GM12878 (cell line): Measurements from ENCODE around the gene OXER1. TPM values are rescaled to one million over a fixed set of nuclear protein-coding genes. Genes with fewer than 3 reads are reported as not detected.

ENCODE experiments used
- ATAC-seq: fragments of 200-7000 bp; cut with Tn5 transposase; 3 replicates; pipeline ENCODE4 v1.9.1; 2020; ENCODE audit warnings: mild to moderate bottlenecking, moderate library complexity
- BruUV-seq: library from RNA; stranded (reverse); fragments of 400-500 nt; replicated peaks from 2 replicates; lab custom pipeline; 2021; lab: Mats Ljungman, UMichigan
- CTCF ChIA-PET: fragments of 300-600 bp; sonication (Branson Sonifier 250); formaldehyde crosslinking; extraction: SDS; loops from one replicate; lab custom pipeline; 2021; ENCODE audit warnings: inconsistent platforms; lab: Yijun Ruan, JAX
- POLR2A ChIA-PET: fragments of 350-600 bp; formaldehyde crosslinking; extraction: SDS; loops from one replicate; lab custom pipeline; 2021; ENCODE audit warnings: inconsistent platforms; lab: Charles Lee
- RAD21 ChIA-PET: fragments of 300-600 bp; sonication (Branson Sonifier 250); formaldehyde crosslinking; loops from one replicate; lab custom pipeline; 2023; ENCODE audit warnings: antibody characterized with exemption; ENCODE audit not compliant: unreplicated experiment; lab: Charles Lee
- SMC1A ChIA-PET: fragments of 300-600 bp; sonication (Branson Sonifier 250); formaldehyde crosslinking; loops from one replicate; lab custom pipeline; 2023; ENCODE audit not compliant: unreplicated experiment, uncharacterized antibody; lab: Charles Lee
- DNase-seq: peaks from one replicate; pipeline ENCODE4 v3.0.0-alpha.2; 2011; ENCODE audit warnings: low read depth, low spot score
- FAIRE-seq: peaks from 3 replicates; lab custom pipeline; 2011; peaks lifted over from hg19 to GRCh38; lab: Jason Lieb, UNC
- H2AFZ ChIP-seq: 2 replicates; pipeline ENCODE4 v1.6.0; 2011; ENCODE audit warnings: low read depth, low read length, control low read depth; ENCODE audit not compliant: control insufficient read depth
- H3K27ac ChIP-seq: 2 replicates; pipeline ENCODE4 v1.5.1; 2011; ENCODE audit warnings: control low read depth; ENCODE audit not compliant: control insufficient read depth, insufficient read depth
- H3K27me3 ChIP-seq, 2 experiments: replicated peaks in 1 of 2; 2 replicates each; pipeline versions ENCODE4 v1.6.0 to v1.6.1; 2011; ENCODE audit warnings: low read length in 1 of 2; ENCODE audit not compliant: control insufficient read depth in 2 of 2, insufficient read depth in 2 of 2
- H3K36me3 ChIP-seq, 2 experiments: 2 replicates each; pipeline ENCODE4 v1.5.1; 2011; ENCODE audit warnings: low read length in 1 of 2; ENCODE audit not compliant: control insufficient read depth in 2 of 2, insufficient read depth in 2 of 2
- H3K4me1 ChIP-seq: 2 replicates; pipeline ENCODE4 v1.6.1; 2011; ENCODE audit warnings: mild to moderate bottlenecking, low read length, moderate library complexity, mixed read lengths; ENCODE audit not compliant: control insufficient read depth, insufficient read depth
- H3K4me2 ChIP-seq: 2 replicates; pipeline ENCODE4 v1.6.0; 2011; ENCODE audit warnings: control low read depth; ENCODE audit not compliant: control insufficient read depth, insufficient read depth
- H3K4me3 ChIP-seq: fragments of 200-600 bp; sonication (generic); 2 replicates; pipeline ENCODE4 v1.5.1; 2016
- H3K79me2 ChIP-seq: 2 replicates; pipeline ENCODE4 v1.6.0; 2011; ENCODE audit warnings: low read length; ENCODE audit not compliant: control insufficient read depth, insufficient read depth
- H3K9ac ChIP-seq: 2 replicates; pipeline ENCODE4 v1.8.0; 2011; ENCODE audit warnings: low read length, control low read depth, mixed read lengths; ENCODE audit not compliant: control insufficient read depth, insufficient read depth
- H3K9me3 ChIP-seq: replicated peaks from 3 replicates; pipeline ENCODE4 v1.5.1; 2011; ENCODE audit warnings: mild to moderate bottlenecking, low read length; ENCODE audit not compliant: control insufficient read depth, insufficient read depth
- H4K20me1 ChIP-seq: 2 replicates; pipeline ENCODE4 v1.6.0; 2011; ENCODE audit not compliant: control insufficient read depth, insufficient read depth
- CBFB ChIP-seq: IDR thresholded peaks from 2 replicates; pipeline ENCODE4 v1.6.1; 2016; ENCODE audit warnings: antibody characterized with exemption, low read depth
- CBX5 ChIP-seq: sonication (generic); IDR thresholded peaks from 2 replicates; pipeline ENCODE4 v1.6.1; 2016; ENCODE audit warnings: low read depth, moderate library complexity, mild to moderate bottlenecking, inconsistent platforms
- GABPA ChIP-seq: IDR thresholded peaks from 2 replicates; pipeline ENCODE4 v1.6.1; 2014; ENCODE audit warnings: antibody characterized with exemption, low read depth, mild to moderate bottlenecking, inconsistent platforms
- HDGF ChIP-seq: fragments of 450-650 bp; IDR thresholded peaks from 2 replicates; pipeline ENCODE4 v1.6.1; 2016; ENCODE audit warnings: antibody characterized with exemption
- JUNB ChIP-seq: IDR thresholded peaks from 2 replicates; pipeline ENCODE4 v1.6.1; 2016; ENCODE audit warnings: antibody characterized with exemption, mild to moderate bottlenecking
- NFYA ChIP-seq: IDR thresholded peaks from 2 replicates; pipeline ENCODE4 v1.6.1; 2011; ENCODE audit warnings: low read depth, mild to moderate bottlenecking, low read length, improper control_type of control experiment, borderline replicate concordance
- NR2C2 ChIP-seq: IDR thresholded peaks from 2 replicates; pipeline ENCODE4 v1.6.1; 2011; ENCODE audit warnings: borderline replicate concordance, low read depth; ENCODE audit not compliant: control insufficient read depth, insufficient read length
- PML ChIP-seq: IDR thresholded peaks from 2 replicates; pipeline ENCODE4 v1.6.1; 2012; ENCODE audit warnings: low read length, inconsistent platforms
- SUPT20H ChIP-seq: IDR thresholded peaks from 2 replicates; pipeline ENCODE4 v1.6.1; 2011; ENCODE audit warnings: low read depth, mild to moderate bottlenecking, low read length, moderate library complexity, borderline replicate concordance; ENCODE audit not compliant: control insufficient read depth
- ZBED1 ChIP-seq: IDR thresholded peaks from 2 replicates; pipeline ENCODE4 v1.6.1; 2016; ENCODE audit warnings: borderline replicate concordance
- WGBS: methylation state at CpG from one replicate; pipeline ENCODE4 v1.1.6; 2016; ENCODE audit warnings: low lambda C conversion rate; ENCODE audit not compliant: insufficient replicate concordance, insufficient coverage; ENCODE audit errors: missing lambda C conversion rate; 5-methylcytosine and 5-hydroxymethylcytosine counted together
- in situ Hi-C: fragments of 300-500 bp; cut with MboI; formaldehyde crosslinking; loops from 9 replicates; pipeline ENCODE4 v1.14.3; 2018; ENCODE audit warnings: mixed read lengths
- intact Hi-C: fragments of 100-400 bp; cut with micrococcal nuclease; formaldehyde crosslinking; loops from one replicate; pipeline ENCODE4 v1.14.2; 2022; ENCODE audit not compliant: unreplicated experiment
- polyA plus RNA-seq, 11 experiments: library from polyadenylated mRNA; depleted of rRNA in 4 of 11; unstranded in 6 of 11; stranded (reverse) in 5 of 11; fragments of >200 nt; fragmentation: Nextera tagmentation in 4 of 11; fragmentation: Illumina TruSeq in 1 of 11; extraction: Ambion mirVana in 4 of 11; extraction: Trizol in 1 of 11; gene quantifications; 1 replicate in 1 of 11; 2 replicates in 10 of 11; pipeline versions ENCODE4 v1.2.1 to v1.2.3, GENCODE V29; 2011 to 2016; ENCODE audit warnings: inconsistent platforms in 2 of 11, missing spikeins in 2 of 11, low read depth in 1 of 11
- total RNA-seq, 4 experiments: library from RNA; depleted of rRNA in 3 of 4; stranded (reverse); fragments of >200 nt in 3 of 4; fragmentation: Illumina TruSeq in 1 of 4; extraction: Trizol in 1 of 4; gene quantifications; 2 replicates each; pipeline versions ENCODE4 v1.2.1 to v1.2.3, GENCODE V29; 2013 to 2021
- TF ChIP-seq, protein P1 (sequence below): IDR thresholded peaks from 2 replicates; pipeline ENCODE4 v1.6.1; 2011; ENCODE audit warnings: low read depth, low read length, improper control_type of control experiment, borderline replicate concordance
- TF ChIP-seq, protein P2 (sequence below), 3 experiments: IDR thresholded peaks in 2 of 3; conservative IDR thresholded peaks in 1 of 3; 2 replicates each; pipeline ENCODE4 v1.5.1; 2011; ENCODE audit warnings: low read depth in 3 of 3, low read length in 3 of 3, mild to moderate bottlenecking in 3 of 3, control low read depth in 2 of 3, moderate library complexity in 2 of 3, inconsistent platforms in 1 of 3, mixed read lengths in 1 of 3; ENCODE audit not compliant: control insufficient read depth in 2 of 3, insufficient read depth in 1 of 3; ENCODE audit errors: extremely low read depth in 1 of 3
- TF ChIP-seq, protein P3 (sequence below): fragments of 450-650 bp; IDR thresholded peaks from 2 replicates; pipeline ENCODE4 v1.6.1; 2017; ENCODE audit warnings: borderline replicate concordance
- TF ChIP-seq, protein P4 (sequence below): IDR thresholded peaks from 2 replicates; pipeline ENCODE4 v1.6.1; 2011; ENCODE audit warnings: borderline replicate concordance, low read depth, mild to moderate bottlenecking, moderate library complexity, low read length; ENCODE audit not compliant: insufficient read depth, poor library complexity, severe bottlenecking

Gene OXER1
- total and polyA plus RNA-seq, 10 of the 15 experiments (the other 5 are each of a cell fraction or from before 2014, with no cell fraction given) = 0.11 to 8.6 (median 3.3) TPM

DNA sequence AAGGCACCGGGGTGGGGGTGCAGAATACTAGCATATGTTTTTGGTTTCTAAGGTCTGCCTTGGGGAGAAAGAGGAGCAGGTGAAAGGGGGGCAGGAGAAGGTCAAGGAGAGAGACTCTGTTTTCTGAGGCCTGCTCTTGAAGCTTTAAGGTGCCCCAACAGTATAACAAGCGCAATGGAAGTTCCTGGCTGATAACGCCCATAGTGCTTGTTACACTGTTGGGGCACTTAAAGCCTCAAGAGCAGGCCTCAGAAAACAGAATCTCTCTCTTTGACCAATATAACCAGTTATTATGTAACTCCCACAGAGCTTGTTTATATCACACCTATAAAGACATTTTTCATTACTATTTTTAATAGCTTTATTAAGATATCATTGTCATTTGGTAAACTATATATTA lies 16.5 kb downstream of the OXER1 start:
- FAIRE-seq (no peak), ATAC-seq (no peak), DNase-seq (no peak)
- no peaks in the 10 kb centered on the region for H3K27me3 ChIP-seq
- H3K79me2 ChIP-seq = no peaks in the 10 kb centered on the region
- H2AFZ ChIP-seq = no peak overlapping the region
- ChIA-PET SMC1A (no interaction called here), CTCF (no interaction called here), POLR2A (no interaction called here), RAD21 (no interaction called here)
- H3K9ac ChIP-seq = no peak overlapping the region
- H3K4me2 ChIP-seq = no peak overlapping the region
- intact Hi-C loops = no loop called here
- no peaks in the 10 kb centered on the region for H4K20me1 ChIP-seq
- H3K9me3 ChIP-seq = no peaks in the 10 kb centered on the region
- in situ Hi-C loops = no loop called here
- no peak overlapping the region for H3K4me3 ChIP-seq
- no peaks in the 10 kb centered on the region for H3K36me3 ChIP-seq
- BruUV-seq = no TSS peak
- peaks cover 20% of the 10 kb centered on the region for H3K4me1 ChIP-seq
- no peak overlapping the region for H3K27ac ChIP-seq
- TF ChIP-seq, protein P1, sequence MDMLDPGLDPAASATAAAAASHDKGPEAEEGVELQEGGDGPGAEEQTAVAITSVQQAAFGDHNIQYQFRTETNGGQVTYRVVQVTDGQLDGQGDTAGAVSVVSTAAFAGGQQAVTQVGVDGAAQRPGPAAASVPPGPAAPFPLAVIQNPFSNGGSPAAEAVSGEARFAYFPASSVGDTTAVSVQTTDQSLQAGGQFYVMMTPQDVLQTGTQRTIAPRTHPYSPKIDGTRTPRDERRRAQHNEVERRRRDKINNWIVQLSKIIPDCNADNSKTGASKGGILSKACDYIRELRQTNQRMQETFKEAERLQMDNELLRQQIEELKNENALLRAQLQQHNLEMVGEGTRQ = no peak
- TF ChIP-seq, protein P2, sequence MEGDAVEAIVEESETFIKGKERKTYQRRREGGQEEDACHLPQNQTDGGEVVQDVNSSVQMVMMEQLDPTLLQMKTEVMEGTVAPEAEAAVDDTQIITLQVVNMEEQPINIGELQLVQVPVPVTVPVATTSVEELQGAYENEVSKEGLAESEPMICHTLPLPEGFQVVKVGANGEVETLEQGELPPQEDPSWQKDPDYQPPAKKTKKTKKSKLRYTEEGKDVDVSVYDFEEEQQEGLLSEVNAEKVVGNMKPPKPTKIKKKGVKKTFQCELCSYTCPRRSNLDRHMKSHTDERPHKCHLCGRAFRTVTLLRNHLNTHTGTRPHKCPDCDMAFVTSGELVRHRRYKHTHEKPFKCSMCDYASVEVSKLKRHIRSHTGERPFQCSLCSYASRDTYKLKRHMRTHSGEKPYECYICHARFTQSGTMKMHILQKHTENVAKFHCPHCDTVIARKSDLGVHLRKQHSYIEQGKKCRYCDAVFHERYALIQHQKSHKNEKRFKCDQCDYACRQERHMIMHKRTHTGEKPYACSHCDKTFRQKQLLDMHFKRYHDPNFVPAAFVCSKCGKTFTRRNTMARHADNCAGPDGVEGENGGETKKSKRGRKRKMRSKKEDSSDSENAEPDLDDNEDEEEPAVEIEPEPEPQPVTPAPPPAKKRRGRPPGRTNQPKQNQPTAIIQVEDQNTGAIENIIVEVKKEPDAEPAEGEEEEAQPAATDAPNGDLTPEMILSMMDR (IDR thresholded peaks at IDR 0.05 in 2 of 3, conservative IDR thresholded peaks at IDR 0.05 in 1 of 3; ENCODE audit: control insufficient read depth in 2 of 3, extremely low read depth in 1 of 3, insufficient read depth in 1 of 3, low read depth in 3 of 3, low read length in 3 of 3) = no peak
- TF ChIP-seq ZBED1 (no peak), NR2C2 (no peak), PML (no peak), HDGF (no peak), CBFB (no peak), CBX5 (no peak), GABPA (no peak), NFYA (no peak), SUPT20H (no peak), JUNB (no peak)
- TF ChIP-seq, protein P3, sequence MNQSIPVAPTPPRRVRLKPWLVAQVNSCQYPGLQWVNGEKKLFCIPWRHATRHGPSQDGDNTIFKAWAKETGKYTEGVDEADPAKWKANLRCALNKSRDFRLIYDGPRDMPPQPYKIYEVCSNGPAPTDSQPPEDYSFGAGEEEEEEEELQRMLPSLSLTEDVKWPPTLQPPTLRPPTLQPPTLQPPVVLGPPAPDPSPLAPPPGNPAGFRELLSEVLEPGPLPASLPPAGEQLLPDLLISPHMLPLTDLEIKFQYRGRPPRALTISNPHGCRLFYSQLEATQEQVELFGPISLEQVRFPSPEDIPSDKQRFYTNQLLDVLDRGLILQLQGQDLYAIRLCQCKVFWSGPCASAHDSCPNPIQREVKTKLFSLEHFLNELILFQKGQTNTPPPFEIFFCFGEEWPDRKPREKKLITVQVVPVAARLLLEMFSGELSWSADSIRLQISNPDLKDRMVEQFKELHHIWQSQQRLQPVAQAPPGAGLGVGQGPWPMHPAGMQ = no peak
- TF ChIP-seq, protein P4, sequence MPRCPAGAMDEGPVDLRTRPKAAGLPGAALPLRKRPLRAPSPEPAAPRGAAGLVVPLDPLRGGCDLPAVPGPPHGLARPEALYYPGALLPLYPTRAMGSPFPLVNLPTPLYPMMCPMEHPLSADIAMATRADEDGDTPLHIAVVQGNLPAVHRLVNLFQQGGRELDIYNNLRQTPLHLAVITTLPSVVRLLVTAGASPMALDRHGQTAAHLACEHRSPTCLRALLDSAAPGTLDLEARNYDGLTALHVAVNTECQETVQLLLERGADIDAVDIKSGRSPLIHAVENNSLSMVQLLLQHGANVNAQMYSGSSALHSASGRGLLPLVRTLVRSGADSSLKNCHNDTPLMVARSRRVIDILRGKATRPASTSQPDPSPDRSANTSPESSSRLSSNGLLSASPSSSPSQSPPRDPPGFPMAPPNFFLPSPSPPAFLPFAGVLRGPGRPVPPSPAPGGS = no peak
- 85% methylated on average over 3 of the region's 3 CpGs for WGBS
